Natural killer cell treated with Interleukin-12 subunit alpha and Interleukin-12 subunit beta and Interleukin-15 and Interleukin-18, amount 100 ng/mL, for 72 hours (primary cell): Measurements from ENCODE around the gene APPL1. TPM values are rescaled to one million over a fixed set of nuclear protein-coding genes. Genes with fewer than 3 reads are reported as not detected.

Experiments used
- ATAC-seq, 2 donors: fragments of 150-1000 bp; cut with Tn5 transposase in 1 of 2; sonication (Bioruptor Pico), chemical (Tn5 transposase) in 1 of 2; 2 replicates each; pipeline ENCODE4 v1.10.0; 2021
- DNase-seq: peaks from one replicate; pipeline ENCODE4 v3.0.0; 2022; ENCODE audit warnings: low spot score
- H3K27ac Mint-ChIP-seq, 2 donors: 1 replicate in 1 of 2; 2 replicates in 1 of 2; pipeline ENCODE4 v1.8.0; 2022; ENCODE audit warnings: mixed read lengths in 2 of 2, mild to moderate bottlenecking in 1 of 2, moderate library complexity in 1 of 2
- H3K27me3 Mint-ChIP-seq, 2 donors: 1 replicate in 1 of 2; 2 replicates in 1 of 2; pipeline ENCODE4 v1.8.0; 2022; ENCODE audit warnings: mixed read lengths in 2 of 2
- H3K36me3 Mint-ChIP-seq: one replicate; pipeline ENCODE4 v1.8.0; 2022; ENCODE audit warnings: mixed read lengths
- H3K4me1 Mint-ChIP-seq, 2 donors: 1 replicate in 1 of 2; 2 replicates in 1 of 2; pipeline ENCODE4 v1.8.0; 2022; ENCODE audit warnings: low read depth in 2 of 2, mixed read lengths in 2 of 2, mild to moderate bottlenecking in 1 of 2
- H3K4me3 Mint-ChIP-seq: one replicate; pipeline ENCODE4 v1.8.0; 2022; ENCODE audit warnings: mixed read lengths
- H3K9me3 Mint-ChIP-seq: 2 replicates; pipeline ENCODE4 v1.8.0; 2022; ENCODE audit warnings: mixed read lengths
- total RNA-seq, 2 donors: library from RNA; stranded (reverse); gene quantifications; one replicate each; pipeline ENCODE4 v1.2.3, GENCODE V29; 2022

APPL1 gene
- total RNA-seq, 2 donors from 2014 or later, result 23.1 to 27.8 TPM

- DNase-seq (no peak), ATAC-seq (no peak)
- H3K27me3 Mint-ChIP-seq, result no peaks in the 10 kb centered on the region
- no peak overlapping the region for H3K4me3 Mint-ChIP-seq
- peaks cover 11% of the 10 kb centered on the region for H3K36me3 Mint-ChIP-seq
- H3K9me3 Mint-ChIP-seq, result no peaks in the 10 kb centered on the region
- no peak overlapping the region for H3K27ac Mint-ChIP-seq
- peaks cover 0 to 5% of the 10 kb centered on the region in 2 donors for H3K4me1 Mint-ChIP-seq
Measured at GRCh38 chr3:57234613-57235575, 7.4 kb downstream of the APPL1 start.

GRCh38 chr3:57244946-57245345 lies 17.4 kb downstream of the APPL1 start:
- H3K9me3 Mint-ChIP-seq, result no peaks in the 10 kb centered on the region
- DNase-seq (no peak), ATAC-seq (no peak)
- no peak overlapping the region for H3K27ac Mint-ChIP-seq
- H3K4me3 Mint-ChIP-seq, result no peak overlapping the region
- peaks cover 25% of the 10 kb centered on the region for H3K36me3 Mint-ChIP-seq
- no peaks in the 10 kb centered on the region for H3K27me3 Mint-ChIP-seq
- no peaks in the 10 kb centered on the region for H3K4me1 Mint-ChIP-seq

GRCh38 chr3:57252404-57252803 lies 24.9 kb downstream of the APPL1 start:
- no peaks in the 10 kb centered on the region for H3K27me3 Mint-ChIP-seq
- no peak overlapping the region for H3K27ac Mint-ChIP-seq
- DNase-seq (no peak), ATAC-seq (no peak)
- no peaks in the 10 kb centered on the region for H3K9me3 Mint-ChIP-seq
- H3K36me3 Mint-ChIP-seq, result peaks cover 12% of the 10 kb centered on the region
- H3K4me3 Mint-ChIP-seq, result no peak overlapping the region
- H3K4me1 Mint-ChIP-seq, result no peaks in the 10 kb centered on the region

- no peak for DNase-seq
- Mint-ChIP-seq H3K9me3 (no peaks in the 10 kb centered on the region), H3K27ac (no peak overlapping the region), H3K27me3 (no peaks in the 10 kb centered on the region), H3K4me1 (no peaks in the 10 kb centered on the region), H3K36me3 (peaks cover 21% of the 10 kb centered on the region), H3K4me3 (no peak overlapping the region)
- ATAC-seq, result no peak
Measured at GRCh38 chr3:57256844-57257243, 29.3 kb downstream of the APPL1 start.

GRCh38 chr3:57257678-57258077 lies 30.1 kb downstream of the APPL1 start:
- peaks cover 28% of the 10 kb centered on the region for H3K36me3 Mint-ChIP-seq
- no peak overlapping the region for H3K4me3 Mint-ChIP-seq
- ATAC-seq (no peak), DNase-seq (no peak)
- H3K27me3 Mint-ChIP-seq, result no peaks in the 10 kb centered on the region
- no peaks in the 10 kb centered on the region for H3K9me3 Mint-ChIP-seq
- no peaks in the 10 kb centered on the region for H3K4me1 Mint-ChIP-seq
- no peak overlapping the region for H3K27ac Mint-ChIP-seq

GRCh38 chr3:57261119-57261518 lies 33.6 kb downstream of the APPL1 start:
- no peak overlapping the region for H3K4me3 Mint-ChIP-seq
- H3K4me1 Mint-ChIP-seq, result peaks cover 0 to 6% of the 10 kb centered on the region in 2 donors
- H3K27me3 Mint-ChIP-seq, result no peaks in the 10 kb centered on the region
- peaks cover 47% of the 10 kb centered on the region for H3K36me3 Mint-ChIP-seq
- no peak for ATAC-seq
- no peak overlapping the region for H3K27ac Mint-ChIP-seq
- no peak for DNase-seq
- peaks cover 5% of the 10 kb centered on the region for H3K9me3 Mint-ChIP-seq

GRCh38 chr3:57261929-57262328 lies 34.4 kb downstream of the APPL1 start:
- DNase-seq, result no peak
- Mint-ChIP-seq H3K4me1 (peaks cover 0 to 7% of the 10 kb centered on the region in 2 donors), H3K9me3 (peaks cover 6% of the 10 kb centered on the region), H3K27ac (no peak overlapping the region), H3K4me3 (no peak overlapping the region), H3K36me3 (peaks cover 55% of the 10 kb centered on the region), H3K27me3 (no peaks in the 10 kb centered on the region)
- ATAC-seq, result no peak

GRCh38 chr3:57268416-57268815 lies 40.9 kb downstream of the APPL1 start:
- Mint-ChIP-seq H3K27me3 (no peaks in the 10 kb centered on the region), H3K36me3 (peaks cover 38% of the 10 kb centered on the region), H3K27ac (no peak overlapping the region), H3K4me3 (no peak overlapping the region), H3K4me1 (peaks cover 0 to 7% of the 10 kb centered on the region in 2 donors), H3K9me3 (peaks cover 6% of the 10 kb centered on the region)
- DNase-seq (no peak), ATAC-seq (no peak)

GRCh38 chr3:57274845-57275244 lies 47.3 kb downstream of the APPL1 start:
- Mint-ChIP-seq H3K36me3 (no peaks in the 10 kb centered on the region), H3K27me3 (no peaks in the 10 kb centered on the region), H3K27ac (no peak overlapping the region), H3K9me3 (no peaks in the 10 kb centered on the region), H3K4me3 (no peak overlapping the region), H3K4me1 (no peaks in the 10 kb centered on the region)
- DNase-seq, result no peak
- no peak for ATAC-seq

GRCh38 chr3:57275393-57275792 lies 47.9 kb downstream of the APPL1 start:
- H3K4me1 Mint-ChIP-seq, result no peaks in the 10 kb centered on the region
- no peak overlapping the region for H3K27ac Mint-ChIP-seq
- no peak overlapping the region for H3K4me3 Mint-ChIP-seq
- no peaks in the 10 kb centered on the region for H3K9me3 Mint-ChIP-seq
- H3K27me3 Mint-ChIP-seq, result no peaks in the 10 kb centered on the region
- no peaks in the 10 kb centered on the region for H3K36me3 Mint-ChIP-seq
- ATAC-seq (no peak), DNase-seq (no peak)

- H3K27me3 Mint-ChIP-seq, result no peaks in the 10 kb centered on the region
- H3K4me1 Mint-ChIP-seq, result no peaks in the 10 kb centered on the region
- no peak overlapping the region for H3K27ac Mint-ChIP-seq
- ATAC-seq, result no peak
- DNase-seq, result no peak
- no peaks in the 10 kb centered on the region for H3K36me3 Mint-ChIP-seq
- H3K4me3 Mint-ChIP-seq, result no peak overlapping the region
- H3K9me3 Mint-ChIP-seq, result no peaks in the 10 kb centered on the region
Measured at GRCh38 chr3:57278237-57278636, 50.7 kb downstream of the APPL1 start.

- Mint-ChIP-seq H3K9me3 (no peaks in the 10 kb centered on the region), H3K36me3 (no peaks in the 10 kb centered on the region), H3K27me3 (no peaks in the 10 kb centered on the region), H3K27ac (no peak overlapping the region), H3K4me1 (no peaks in the 10 kb centered on the region), H3K4me3 (no peak overlapping the region)
- DNase-seq, result no peak
- ATAC-seq, result no peak
Measured at GRCh38 chr3:57279685-57280084, 52.2 kb downstream of the APPL1 start.

GRCh38 chr3:57281715-57282114 lies 54.2 kb downstream of the APPL1 start:
- no peak overlapping the region for H3K27ac Mint-ChIP-seq
- peaks cover under 1 to 4% of the 10 kb centered on the region in 2 donors for H3K27me3 Mint-ChIP-seq
- ATAC-seq, result no peak
- H3K4me3 Mint-ChIP-seq, result no peak overlapping the region
- no peaks in the 10 kb centered on the region for H3K4me1 Mint-ChIP-seq
- DNase-seq, result no peak
- H3K9me3 Mint-ChIP-seq, result no peaks in the 10 kb centered on the region
- H3K36me3 Mint-ChIP-seq, result no peaks in the 10 kb centered on the region

GRCh38 chr3:57283334-57283733 lies 55.8 kb downstream of the APPL1 start:
- Mint-ChIP-seq H3K27me3 (peaks cover 8 to 14% of the 10 kb centered on the region in 2 donors), H3K27ac (no peak overlapping the region), H3K4me3 (no peak overlapping the region), H3K9me3 (no peaks in the 10 kb centered on the region), H3K4me1 (no peaks in the 10 kb centered on the region), H3K36me3 (no peaks in the 10 kb centered on the region)
- no peak for ATAC-seq
- DNase-seq, result no peak
